ENCODE measurements around the gene TSPEAR. TPM values are rescaled to one million over a fixed set of nuclear protein-coding genes. Genes with fewer than 3 reads are reported as not detected.
"Not testable (repeated sequence)": the region's sequence is repeated elsewhere in the genome, so short reads cannot be mapped to it uniquely, and the experiment has no call there.

The TSPEAR gene
- total and polyA plus RNA-seq, 9 of the 15 experiments (the other 6 are each of a cell fraction or from before 2014, with no cell fraction given): not detected

DNA sequence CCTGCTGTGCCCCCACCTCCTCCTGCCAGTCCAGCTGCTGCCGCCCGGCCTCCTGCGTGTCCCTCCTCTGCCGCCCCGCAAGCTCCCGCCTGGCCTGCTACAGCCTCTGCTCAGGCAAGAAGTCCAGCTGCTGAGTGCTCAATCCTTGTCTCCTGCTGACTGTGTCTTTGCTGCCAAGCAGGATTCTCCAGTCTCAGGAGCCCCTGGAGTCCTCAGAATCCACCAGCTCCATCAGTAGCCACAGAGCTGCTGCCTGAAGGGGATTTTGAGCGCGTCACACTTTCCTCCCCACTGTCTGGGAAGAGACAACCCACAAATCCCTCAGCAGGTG lies 64.2 kb downstream of the TSPEAR start (continued):
- TF ChIP-seq, protein P1, sequence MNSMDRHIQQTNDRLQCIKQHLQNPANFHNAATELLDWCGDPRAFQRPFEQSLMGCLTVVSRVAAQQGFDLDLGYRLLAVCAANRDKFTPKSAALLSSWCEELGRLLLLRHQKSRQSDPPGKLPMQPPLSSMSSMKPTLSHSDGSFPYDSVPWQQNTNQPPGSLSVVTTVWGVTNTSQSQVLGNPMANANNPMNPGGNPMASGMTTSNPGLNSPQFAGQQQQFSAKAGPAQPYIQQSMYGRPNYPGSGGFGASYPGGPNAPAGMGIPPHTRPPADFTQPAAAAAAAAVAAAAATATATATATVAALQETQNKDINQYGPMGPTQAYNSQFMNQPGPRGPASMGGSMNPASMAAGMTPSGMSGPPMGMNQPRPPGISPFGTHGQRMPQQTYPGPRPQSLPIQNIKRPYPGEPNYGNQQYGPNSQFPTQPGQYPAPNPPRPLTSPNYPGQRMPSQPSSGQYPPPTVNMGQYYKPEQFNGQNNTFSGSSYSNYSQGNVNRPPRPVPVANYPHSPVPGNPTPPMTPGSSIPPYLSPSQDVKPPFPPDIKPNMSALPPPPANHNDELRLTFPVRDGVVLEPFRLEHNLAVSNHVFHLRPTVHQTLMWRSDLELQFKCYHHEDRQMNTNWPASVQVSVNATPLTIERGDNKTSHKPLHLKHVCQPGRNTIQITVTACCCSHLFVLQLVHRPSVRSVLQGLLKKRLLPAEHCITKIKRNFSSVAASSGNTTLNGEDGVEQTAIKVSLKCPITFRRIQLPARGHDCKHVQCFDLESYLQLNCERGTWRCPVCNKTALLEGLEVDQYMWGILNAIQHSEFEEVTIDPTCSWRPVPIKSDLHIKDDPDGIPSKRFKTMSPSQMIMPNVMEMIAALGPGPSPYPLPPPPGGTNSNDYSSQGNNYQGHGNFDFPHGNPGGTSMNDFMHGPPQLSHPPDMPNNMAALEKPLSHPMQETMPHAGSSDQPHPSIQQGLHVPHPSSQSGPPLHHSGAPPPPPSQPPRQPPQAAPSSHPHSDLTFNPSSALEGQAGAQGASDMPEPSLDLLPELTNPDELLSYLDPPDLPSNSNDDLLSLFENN (IDR thresholded peaks at IDR 0.05; ENCODE audit: low read depth in 2 of 2, low read length in 2 of 2): no peak
- TF ChIP-seq CBX2 (IDR thresholded peaks at IDR 0.05; ENCODE audit: insufficient read depth, low read length, poor library complexity, severe bottlenecking): no peak

DNA sequence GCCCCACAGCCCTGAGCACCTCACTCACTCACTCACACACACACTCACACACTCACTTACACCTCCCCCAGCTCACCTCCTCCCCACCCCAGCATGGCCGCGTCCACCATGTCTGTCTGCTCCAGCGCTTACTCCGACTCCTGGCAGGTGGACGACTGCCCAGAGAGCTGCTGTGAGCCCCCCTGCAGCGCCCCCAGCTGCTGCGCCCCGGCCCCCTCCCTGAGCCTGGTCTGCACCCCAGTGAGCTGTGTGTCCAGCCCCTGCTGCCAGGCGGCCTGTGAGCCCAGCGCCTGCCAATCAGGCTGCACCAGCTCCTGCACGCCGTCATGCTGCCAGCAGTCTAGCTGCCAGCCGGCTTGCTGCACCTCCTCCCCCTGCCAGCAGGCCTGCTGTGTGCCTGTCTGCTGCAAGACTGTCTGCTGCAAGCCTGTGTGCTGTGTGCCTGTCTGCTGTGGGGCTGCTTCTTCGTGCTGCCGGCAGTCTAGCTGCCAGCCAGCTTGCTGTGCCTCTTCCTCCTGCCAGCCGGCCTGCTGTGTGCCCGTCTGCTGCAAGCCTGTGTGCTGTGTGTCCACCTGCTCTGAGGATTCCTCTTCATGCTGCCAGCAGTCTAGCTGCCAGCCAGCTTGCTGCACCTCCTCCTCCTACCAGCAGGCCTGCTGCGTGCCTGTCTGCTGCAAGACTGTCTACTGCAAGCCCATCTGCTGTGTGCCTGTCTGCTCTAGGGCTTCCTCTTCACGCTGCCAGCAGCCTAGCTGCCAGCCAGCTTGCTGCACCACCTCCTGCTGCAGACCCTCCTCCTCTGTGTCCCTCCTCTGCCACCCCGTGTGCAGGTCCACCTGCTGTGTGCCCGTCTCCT lies 64.8 kb downstream of the TSPEAR start, which contains the start of gene KRTAP10-11:
Gene KRTAP10-11 (plus strand): TSS at position 49 of the 856 bp plus-strand sequence. CDS start 45 bp downstream, at position 94.
- DNase-seq (ENCODE audit: extremely low read depth in 1 of 4, low spot score in 3 of 4); H3K4me2 ChIP-seq (ENCODE audit: insufficient read depth, low read length); CTCF ChIA-PET (ENCODE audit: low intra/inter-chr PET ratio); H3K4me1 ChIP-seq (replicated peaks in 1 of 2; ENCODE audit: control insufficient read depth in 2 of 2, insufficient read depth in 2 of 2, low read length in 2 of 2); intact Hi-C loops (cut with micrococcal nuclease); BruUV-seq (replicated peaks); H3K9ac ChIP-seq (ENCODE audit: insufficient read depth in 1 of 2, low read depth in 2 of 2, low read length in 2 of 2); ATAC-seq; H3K9me1 ChIP-seq (ENCODE audit: control insufficient read depth, insufficient read depth, low read length); FAIRE-seq; H4K20me1 ChIP-seq (replicated peaks; ENCODE audit: control insufficient read depth, insufficient read depth, low read length); POLR2A ChIA-PET; H3K27ac ChIP-seq (ENCODE audit: extremely low read depth, low read depth, low read length); H3K79me2 ChIP-seq (ENCODE audit: control insufficient read depth, insufficient read depth, low read length); H3K36me3 ChIP-seq (ENCODE audit: control insufficient read depth, insufficient read depth, low read length); in situ Hi-C loops (cut with MboI); H2AFZ ChIP-seq (ENCODE audit: low read depth, low read length); H3K9me3 ChIP-seq (replicated peaks; ENCODE audit: control insufficient read depth, insufficient read depth, low read depth, low read length); H3K4me3 ChIP-seq: not testable (repeated sequence)
- whole genome bisulfite sequencing (ENCODE audit: insufficient coverage, low coverage, missing lambda C conversion rate): 0% methylated on average over 20 of the region's 21 CpGs
- peaks cover 9 to 49% of the 10 kb centered on the region in 2 experiments; a peak in 4 of 5 replicates for H3K27me3 ChIP-seq (ENCODE audit: control insufficient read depth in 2 of 2, insufficient read depth in 2 of 2, low read length in 2 of 2)
